ENCODE measurements around the gene TMEM98.
A peak's percentile ranks its signal among the peaks of the same experiment; 100 is the strongest.
"Not testable (repeated sequence)": the region's sequence is repeated elsewhere in the genome, so short reads cannot be mapped to it uniquely, and the experiment has no call there.

Gene TMEM98

GRCh38 chr17:32917842-32918241 lies 10.1 kb upstream of the TMEM98 start:
- H3K9me3 ChIP-seq = no peaks in the 10 kb centered on the region
- H3K4me3 ChIP-seq (ENCODE audit: low read depth, low read length) = no peak overlapping the region
- TF ChIP-seq, protein P1, sequence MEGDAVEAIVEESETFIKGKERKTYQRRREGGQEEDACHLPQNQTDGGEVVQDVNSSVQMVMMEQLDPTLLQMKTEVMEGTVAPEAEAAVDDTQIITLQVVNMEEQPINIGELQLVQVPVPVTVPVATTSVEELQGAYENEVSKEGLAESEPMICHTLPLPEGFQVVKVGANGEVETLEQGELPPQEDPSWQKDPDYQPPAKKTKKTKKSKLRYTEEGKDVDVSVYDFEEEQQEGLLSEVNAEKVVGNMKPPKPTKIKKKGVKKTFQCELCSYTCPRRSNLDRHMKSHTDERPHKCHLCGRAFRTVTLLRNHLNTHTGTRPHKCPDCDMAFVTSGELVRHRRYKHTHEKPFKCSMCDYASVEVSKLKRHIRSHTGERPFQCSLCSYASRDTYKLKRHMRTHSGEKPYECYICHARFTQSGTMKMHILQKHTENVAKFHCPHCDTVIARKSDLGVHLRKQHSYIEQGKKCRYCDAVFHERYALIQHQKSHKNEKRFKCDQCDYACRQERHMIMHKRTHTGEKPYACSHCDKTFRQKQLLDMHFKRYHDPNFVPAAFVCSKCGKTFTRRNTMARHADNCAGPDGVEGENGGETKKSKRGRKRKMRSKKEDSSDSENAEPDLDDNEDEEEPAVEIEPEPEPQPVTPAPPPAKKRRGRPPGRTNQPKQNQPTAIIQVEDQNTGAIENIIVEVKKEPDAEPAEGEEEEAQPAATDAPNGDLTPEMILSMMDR (IDR thresholded peaks at IDR 0.05; ENCODE audit: low read depth, low read length) = no peak
- DNase-seq = no peak
- H3K27me3 ChIP-seq = 0 out of 2 replicates have a peak, but pooled peaks cover under 1% of the 10 kb centered on the region
- H3K4me1 ChIP-seq = no peaks in the 10 kb centered on the region
- H3K36me3 ChIP-seq = no peaks in the 10 kb centered on the region

GRCh38 chr17:32919876-32920275 lies 8.1 kb upstream of the TMEM98 start:
- H3K4me1 ChIP-seq; H3K4me3 ChIP-seq (ENCODE audit: low read depth, low read length); H3K9me3 ChIP-seq; H3K27me3 ChIP-seq; DNase-seq; H3K36me3 ChIP-seq: not testable (repeated sequence)

DNA sequence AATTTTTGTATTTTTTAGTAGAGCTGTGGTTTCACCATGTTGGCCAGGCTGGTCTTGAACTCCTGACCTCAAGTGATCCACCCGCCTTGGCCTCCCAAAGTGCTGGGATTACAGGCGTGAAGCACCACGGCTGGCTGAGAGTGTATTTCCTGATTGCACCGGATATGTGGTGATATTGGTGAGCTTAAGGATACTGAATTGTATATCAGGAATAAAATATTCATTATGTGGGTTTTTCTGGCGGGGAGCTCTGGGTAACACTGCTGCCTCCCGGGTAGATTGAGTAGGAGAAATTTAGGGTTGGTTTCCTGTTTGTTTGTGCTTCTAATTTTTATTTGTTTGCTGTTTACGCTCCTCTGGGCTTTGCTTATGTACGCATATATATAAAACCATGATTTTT lies 7.7 kb upstream of the TMEM98 start:
- TF ChIP-seq, protein P1 (IDR thresholded peaks at IDR 0.05; ENCODE audit: low read depth, low read length) = no peak
- Histone ChIP-seq H3K4me1 (no peaks in the 10 kb centered on the region), H3K9me3 (no peaks in the 10 kb centered on the region; the same call in 1 of the 2 replicates), H3K4me3 (ENCODE audit: low read depth, low read length) (no peak overlapping the region), H3K36me3 (no peaks in the 10 kb centered on the region), H3K27me3 (no peaks in the 10 kb centered on the region)
- no peak for DNase-seq

GRCh38 chr17:32921017-32921416 lies 6.9 kb upstream of the TMEM98 start:
- Histone ChIP-seq H3K27me3 (no peaks in the 10 kb centered on the region), H3K9me3 (no peaks in the 10 kb centered on the region; the same call in 1 of the 2 replicates), H3K36me3 (no peaks in the 10 kb centered on the region), H3K4me3 (ENCODE audit: low read depth, low read length) (no peak overlapping the region), H3K4me1 (no peaks in the 10 kb centered on the region)
- TF ChIP-seq, protein P1 (IDR thresholded peaks at IDR 0.05; ENCODE audit: low read depth, low read length) = no peak
- DNase-seq = no peak

DNA sequence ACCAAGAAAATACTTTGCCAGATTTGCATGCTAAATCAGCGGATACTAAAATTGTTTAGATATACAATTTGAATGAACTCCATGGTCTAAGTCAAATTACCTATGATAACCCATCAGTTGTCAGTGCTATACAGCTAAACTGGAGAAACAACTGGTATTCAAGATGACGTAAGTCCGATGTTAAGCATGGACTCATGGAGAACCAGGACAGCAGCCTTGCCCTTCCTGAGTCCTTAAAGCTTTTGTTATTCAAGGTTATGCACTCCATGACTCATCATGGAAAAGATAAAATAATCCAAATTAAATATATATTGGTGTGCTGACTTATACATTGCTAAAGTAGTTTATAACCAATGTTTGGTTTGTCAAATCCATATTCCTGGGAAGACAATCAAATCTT lies 4.0 kb upstream of the TMEM98 start:
- not testable (repeated sequence) for H3K4me1 ChIP-seq; H3K4me3 ChIP-seq (ENCODE audit: low read depth, low read length); H3K36me3 ChIP-seq; DNase-seq; H3K9me3 ChIP-seq
- peaks cover 18% of the 10 kb centered on the region for H3K27me3 ChIP-seq

GRCh38 chr17:32926183-32926582 lies 1.8 kb upstream of the TMEM98 start:
- DNase-seq = no peak
- H3K36me3 ChIP-seq = no peaks in the 10 kb centered on the region
- H3K4me3 ChIP-seq (ENCODE audit: low read depth, low read length) = no peak overlapping the region
- peaks cover 32% of the 10 kb centered on the region for H3K27me3 ChIP-seq
- no peaks in the 10 kb centered on the region; the same call in 1 of the 2 replicates for H3K9me3 ChIP-seq
- TF ChIP-seq, protein P1 (IDR thresholded peaks at IDR 0.05; ENCODE audit: low read depth, low read length) = no peak
- no peaks in the 10 kb centered on the region for H3K4me1 ChIP-seq

DNA sequence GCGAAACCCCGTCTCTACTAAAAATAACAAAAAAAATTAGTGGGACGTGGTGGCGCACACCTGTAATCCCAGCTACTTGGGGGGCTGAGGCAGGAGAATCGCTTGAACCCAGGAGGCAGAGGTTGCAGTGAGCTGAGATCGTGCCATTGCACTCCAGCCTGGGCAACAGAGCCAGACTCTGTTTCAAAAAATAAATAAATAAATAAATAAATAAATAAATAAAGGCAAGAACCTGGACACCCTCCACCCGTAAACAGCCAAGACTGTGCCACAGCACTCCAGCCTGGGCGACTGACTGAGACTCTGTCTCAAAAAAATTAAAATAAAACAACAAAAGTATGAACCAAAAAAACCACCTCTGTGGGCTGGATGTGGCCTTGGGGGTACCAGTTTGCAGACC lies 1.2 kb upstream of the TMEM98 start:
- peaks cover 32% of the 10 kb centered on the region for H3K27me3 ChIP-seq
- H3K4me1 ChIP-seq; H3K4me3 ChIP-seq (ENCODE audit: low read depth, low read length); H3K9me3 ChIP-seq; H3K36me3 ChIP-seq; DNase-seq: not testable (repeated sequence)

GRCh38 chr17:32927201-32927723 lies 691 bp upstream of the TMEM98 start:
- DNase-seq = no peak
- TF ChIP-seq, protein P1 (IDR thresholded peaks at IDR 0.05; ENCODE audit: low read depth, low read length) = no peak
- Histone ChIP-seq H3K36me3 (no peaks in the 10 kb centered on the region), H3K4me3 (ENCODE audit: low read depth, low read length) (peak overlapping the region; percentile 14; the same call in 1 of the 2 replicates), H3K27me3 (peaks cover 32% of the 10 kb centered on the region), H3K4me1 (no peaks in the 10 kb centered on the region), H3K9me3 (no peaks in the 10 kb centered on the region; the same call in 1 of the 2 replicates)

Measured in BE2C (cell line).